Esophagus muscularis mucosa (tissue), 4 donors: ENCODE measurements around the gene CDK2. TPM values are rescaled to one million over a fixed set of nuclear protein-coding genes. Genes with fewer than 3 reads are reported as not detected.

ENCODE experiments used
- DNase-seq: peaks from one replicate; pipeline ENCODE4 v3.0.0-alpha.2; 2017; ENCODE audit errors: extremely low spot score
- H3K27ac ChIP-seq, 4 donors: fragments of 200-600 bp; sonication (generic); replicated peaks in 1 of 4; 1 replicate in 3 of 4; 2 replicates in 1 of 4; pipeline ENCODE4 v1.5.1; 2016 to 2019; ENCODE audit warnings: mild to moderate bottlenecking in 1 of 4
- H3K27me3 ChIP-seq, 4 donors: fragments of 200-600 bp; sonication (generic); one replicate each; pipeline versions ENCODE4 v1.5.1 to v1.6.0; 2016 to 2019
- H3K36me3 ChIP-seq, 4 donors: fragments of 200-600 bp; sonication (generic); one replicate each; pipeline ENCODE4 v1.5.1; 2016 to 2019
- H3K4me1 ChIP-seq, 4 donors: fragments of 200-600 bp; sonication (generic); one replicate each; pipeline ENCODE4 v1.5.1; 2016 to 2019
- H3K4me3 ChIP-seq, 4 donors: fragments of 200-600 bp; sonication (generic); 1 replicate in 2 of 4; 2 replicates in 2 of 4; pipeline ENCODE4 v1.5.1; 2016 to 2019; ENCODE audit warnings: mild to moderate bottlenecking in 4 of 4, moderate library complexity in 1 of 4
- H3K9me3 ChIP-seq, 4 donors: fragments of 200-600 bp; sonication (generic); 1 replicate in 3 of 4; 2 replicates in 1 of 4; pipeline ENCODE4 v1.5.1; 2016 to 2019
- EP300 ChIP-seq: sonication (generic); formaldehyde crosslinking; IDR thresholded peaks from one replicate; pipeline ENCODE4 v1.6.1; 2017; ENCODE audit warnings: antibody characterized with exemption
- POLR2A ChIP-seq: fragments of 450-650 bp; IDR thresholded peaks from one replicate; pipeline ENCODE4 v1.6.1; 2017; ENCODE audit warnings: antibody characterized with exemption, moderate library complexity, mild to moderate bottlenecking, low read depth
- POLR2AphosphoS5 ChIP-seq, 2 donors: sonication (generic); formaldehyde crosslinking; IDR thresholded peaks; one replicate each; pipeline ENCODE4 v1.6.1; 2017; ENCODE audit warnings: antibody characterized with exemption in 2 of 2
- WGBS: methylation state at CpG from one replicate; pipeline ENCODE4 v1.1.5; 2018; 5-methylcytosine and 5-hydroxymethylcytosine counted together
- intact Hi-C: fragments of 100-400 bp; cut with DNase I; formaldehyde crosslinking; loops from one replicate; pipeline ENCODE4 v1.15.1; 2023
- total RNA-seq, 4 donors: library from RNA; depleted of rRNA; stranded (reverse); fragments of >200 nt; gene quantifications; one replicate each; pipeline versions ENCODE4 v1.1.0 to v1.2.1, GENCODE V29; 2016
- TF ChIP-seq, protein P1 (sequence below), 3 experiments: fragments of 200-600 bp in 2 of 3; fragments of 450-650 bp in 1 of 3; sonication (generic) in 2 of 3; IDR thresholded peaks; one replicate each; pipeline ENCODE4 v1.5.1; 2017 to 2019; ENCODE audit warnings: antibody characterized with exemption in 3 of 3, mild to moderate bottlenecking in 2 of 3, moderate library complexity in 1 of 3

The CDK2 gene
- total RNA-seq, 4 donors from 2014 or later, result 35.3 to 84.9 (median 57.1) TPM

DNA sequence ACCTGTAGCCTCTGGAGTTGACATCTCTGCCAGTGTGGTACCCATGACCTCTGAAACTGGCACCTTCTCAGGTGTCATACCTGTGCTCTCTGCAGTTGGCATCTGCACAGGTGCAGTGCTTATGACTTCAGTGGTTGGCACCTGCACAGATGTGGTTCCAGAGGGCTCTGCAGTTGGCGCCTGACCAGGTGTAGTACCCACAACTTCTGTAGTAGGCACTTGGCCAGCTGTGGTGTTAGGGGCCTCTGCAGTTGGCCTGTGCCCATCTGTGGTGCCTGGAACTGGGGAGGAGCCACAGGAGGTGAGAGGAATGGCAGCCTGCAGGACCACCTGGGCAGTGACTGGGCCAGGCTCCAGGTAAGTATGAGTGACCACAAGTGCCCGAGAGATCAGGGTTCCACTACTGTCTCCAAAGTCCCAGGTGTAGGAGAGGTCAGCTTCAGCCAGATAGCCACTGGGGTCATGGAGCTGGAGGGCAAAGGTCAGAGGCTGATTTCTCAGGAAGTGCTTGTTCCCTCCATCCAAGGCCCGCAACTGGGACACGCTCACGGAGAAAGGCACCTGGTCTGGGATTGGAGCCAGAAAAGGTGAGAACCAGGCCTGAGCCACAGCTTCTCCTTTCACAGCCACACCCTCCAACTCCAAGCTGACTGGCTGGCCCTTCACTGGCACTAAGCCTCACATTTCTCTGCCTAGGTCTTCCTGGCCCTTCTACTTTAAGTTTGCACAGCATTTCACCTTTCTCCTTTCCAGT is 9.3 kb upstream of the CDK2 start:
- no peak overlapping the region for H3K27ac ChIP-seq
- 93% methylated on average over 4 of the region's 5 CpGs for WGBS
- TF ChIP-seq POLR2A (no peak), POLR2AphosphoS5 (IDR thresholded peaks at IDR 0.05) (no peak), EP300 (no peak)
- TF ChIP-seq, protein P1, sequence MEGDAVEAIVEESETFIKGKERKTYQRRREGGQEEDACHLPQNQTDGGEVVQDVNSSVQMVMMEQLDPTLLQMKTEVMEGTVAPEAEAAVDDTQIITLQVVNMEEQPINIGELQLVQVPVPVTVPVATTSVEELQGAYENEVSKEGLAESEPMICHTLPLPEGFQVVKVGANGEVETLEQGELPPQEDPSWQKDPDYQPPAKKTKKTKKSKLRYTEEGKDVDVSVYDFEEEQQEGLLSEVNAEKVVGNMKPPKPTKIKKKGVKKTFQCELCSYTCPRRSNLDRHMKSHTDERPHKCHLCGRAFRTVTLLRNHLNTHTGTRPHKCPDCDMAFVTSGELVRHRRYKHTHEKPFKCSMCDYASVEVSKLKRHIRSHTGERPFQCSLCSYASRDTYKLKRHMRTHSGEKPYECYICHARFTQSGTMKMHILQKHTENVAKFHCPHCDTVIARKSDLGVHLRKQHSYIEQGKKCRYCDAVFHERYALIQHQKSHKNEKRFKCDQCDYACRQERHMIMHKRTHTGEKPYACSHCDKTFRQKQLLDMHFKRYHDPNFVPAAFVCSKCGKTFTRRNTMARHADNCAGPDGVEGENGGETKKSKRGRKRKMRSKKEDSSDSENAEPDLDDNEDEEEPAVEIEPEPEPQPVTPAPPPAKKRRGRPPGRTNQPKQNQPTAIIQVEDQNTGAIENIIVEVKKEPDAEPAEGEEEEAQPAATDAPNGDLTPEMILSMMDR (IDR thresholded peaks at IDR 0.05), result no peak
- no peak overlapping the region for H3K4me3 ChIP-seq
- peaks cover 13 to 24% (median 19%) of the 10 kb centered on the region in 4 donors for H3K36me3 ChIP-seq
- no peak for DNase-seq
- H3K4me1 ChIP-seq, result no peaks in the 10 kb centered on the region
- no peaks in the 10 kb centered on the region for H3K9me3 ChIP-seq
- intact Hi-C loops, result no loop called here
- no peaks in the 10 kb centered on the region for H3K27me3 ChIP-seq

DNA sequence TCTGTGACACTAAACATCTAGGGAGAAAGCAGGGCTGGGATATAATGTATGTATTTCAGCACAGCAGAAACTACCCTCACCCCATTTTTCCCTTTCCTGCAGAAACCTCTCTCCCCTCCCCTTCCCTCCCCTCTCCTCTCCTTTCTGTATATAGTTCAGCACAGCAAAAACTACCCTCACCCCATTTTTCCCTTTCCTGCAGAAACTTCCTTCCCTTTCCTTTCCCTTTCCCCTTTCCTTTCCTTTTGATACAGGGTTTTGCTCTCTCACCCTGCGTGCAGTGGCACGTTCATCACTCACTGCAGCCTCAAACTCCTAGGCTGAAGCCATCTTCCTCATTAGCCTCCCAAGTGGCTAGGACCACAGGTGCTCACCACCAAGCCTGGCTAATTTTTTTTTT is 2.9 kb upstream of the CDK2 start:
- intact Hi-C loops, result no loop called here

DNA sequence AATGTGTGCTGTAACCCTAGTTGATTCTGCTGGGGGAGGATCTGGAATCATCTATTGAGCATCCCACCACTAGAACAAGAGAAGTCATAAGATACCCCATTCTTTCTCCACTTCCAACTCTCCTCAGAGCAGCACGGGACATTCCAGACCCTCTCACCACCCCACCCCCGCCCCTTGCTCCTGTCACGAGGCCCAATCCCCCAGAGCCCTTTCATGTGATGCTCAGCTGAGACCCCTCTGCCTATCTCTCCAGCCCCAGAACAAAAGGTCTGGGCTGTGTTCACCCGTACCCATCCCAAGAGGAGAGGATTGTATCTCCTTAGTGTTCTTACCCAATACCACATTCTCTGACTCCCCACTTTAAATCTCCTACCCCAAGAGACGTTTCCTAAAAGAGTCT is 1.4 kb upstream of the CDK2 start:
- H3K27me3 ChIP-seq, result no peaks in the 10 kb centered on the region
- no peaks in the 10 kb centered on the region for H3K9me3 ChIP-seq
- peaks cover 13 to 36% (median 29%) of the 10 kb centered on the region in 4 donors for H3K4me1 ChIP-seq
- DNase-seq, result no peak
- peaks cover 0 to 18% (median 10%) of the 10 kb centered on the region in 4 donors for H3K36me3 ChIP-seq
- peak overlapping the region in 1 of 4 donors; percentile 90 for H3K27ac ChIP-seq
- WGBS, result 71% methylated on average over 5 of the region's 5 CpGs
- TF ChIP-seq EP300 (no peak), POLR2AphosphoS5 (IDR thresholded peaks at IDR 0.05) (no peak), POLR2A (no peak)
- TF ChIP-seq, protein P1 (IDR thresholded peaks at IDR 0.05), result no peak
- H3K4me3 ChIP-seq, result no peak overlapping the region
- intact Hi-C loops, result loop anchor here (5.0 kb wide), 1 partner anchor 33 kb away; the partner anchor contains the start of gene DGKA

More for the DNA sequence above, 2.9 kb upstream of the CDK2 start:
- Histone ChIP-seq H3K9me3 (no peaks in the 10 kb centered on the region), H3K4me1 (peaks cover 13 to 27% (median 23%) of the 10 kb centered on the region in 4 donors), H3K4me3 (no peak overlapping the region), H3K27me3 (no peaks in the 10 kb centered on the region), H3K27ac (no peak overlapping the region), H3K36me3 (peaks cover 0 to 6% (median 5%) of the 10 kb centered on the region in 4 donors)
- TF ChIP-seq POLR2AphosphoS5 (IDR thresholded peaks at IDR 0.05) (no peak), EP300 (no peak), POLR2A (no peak)
- TF ChIP-seq, protein P1 (IDR thresholded peaks at IDR 0.05), result no peak
- WGBS, result 82% methylated on average over 2 of the region's 2 CpGs
- DNase-seq, result no peak

DNA sequence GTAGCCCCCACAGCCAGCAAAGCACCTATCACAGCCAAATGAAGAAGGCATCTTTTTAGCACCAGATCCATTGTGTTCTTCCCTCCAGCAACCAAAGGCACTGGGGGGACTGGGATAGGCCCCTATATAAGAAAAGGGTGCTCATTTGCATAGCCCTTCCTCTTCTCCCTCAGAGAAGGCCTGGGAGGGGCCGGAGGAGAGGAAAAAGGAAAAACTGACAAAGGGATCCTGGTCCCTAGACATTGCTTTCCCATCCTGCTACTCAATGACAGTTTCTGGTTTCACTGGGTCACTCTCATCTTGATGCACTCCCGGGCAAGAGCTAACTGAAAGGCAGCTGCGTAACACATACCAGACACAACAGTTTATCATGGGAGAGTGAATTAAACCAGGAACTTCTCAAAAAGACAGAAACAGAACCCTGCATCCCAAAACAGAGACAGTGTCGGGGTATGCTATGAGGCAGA is 656 bp upstream of the CDK2 start, which contains the start of gene PMEL:
Gene PMEL, minus strand, starts transcription at position 102 of the 467 bp plus-strand sequence. Its CDS starts 31 bp downstream, at position 71.
- WGBS, result 1% methylated on average over 4 of the region's 4 CpGs
- DNase-seq, result no peak
- Histone ChIP-seq H3K9me3 (no peaks in the 10 kb centered on the region), H3K4me1 (peaks cover 13 to 38% (median 31%) of the 10 kb centered on the region in 4 donors), H3K27ac (peak within 1 kb of the TSS; percentile 87 to 91 (median 90)), H3K27me3 (no peaks in the 10 kb centered on the region), H3K36me3 (peaks cover 0 to 26% (median 15%) of the 10 kb centered on the region in 4 donors), H3K4me3 (peak within 1 kb of the TSS; percentile 72 to 92 (median 84))
- no peak for TF ChIP-seq POLR2A
- TF ChIP-seq, protein P1 (IDR thresholded peaks at IDR 0.05), result no peak
- no peak for TF ChIP-seq EP300
- TF ChIP-seq POLR2AphosphoS5 (IDR thresholded peaks at IDR 0.05), result no peak
- intact Hi-C loops, result loop anchor here (5.0 kb wide), 1 partner anchor 34 kb away; the partner anchor contains the start of gene DGKA
